B cell (primary cell): Measurements from ENCODE around the gene ASB4. TPM values are rescaled to one million over a fixed set of nuclear protein-coding genes. Genes with fewer than 3 reads are reported as not detected.

Source experiments
- ATAC-seq: fragments of 200-7000 bp; cut with Tn5 transposase; one replicate; pipeline ENCODE4 v1.10.0; 2021; ENCODE audit warnings: low read depth, mild to moderate bottlenecking, moderate number of reproducible peaks, moderate library complexity
- CTCF ChIA-PET: fragments of 350-600 bp; sonication (Branson Sonifier 250); formaldehyde crosslinking; loops from one replicate; lab custom pipeline; 2021; ENCODE audit warnings: antibody characterized with exemption, inconsistent platforms; lab: Charles Lee
- POLR2A ChIA-PET: fragments of 350-600 bp; sonication (Branson Sonifier 250); formaldehyde crosslinking; loops from one replicate; lab custom pipeline; 2021; ENCODE audit warnings: antibody characterized with exemption; lab: Charles Lee
- DNase-seq: peaks from one replicate; pipeline ENCODE4 v3.0.0; 2013
- H2AFZ ChIP-seq: 2 replicates; pipeline ENCODE4 v1.6.1; 2012; ENCODE audit warnings: mild to moderate bottlenecking, low read depth, low read length; ENCODE audit not compliant: insufficient read depth, poor library complexity, severe bottlenecking
- H3K27ac ChIP-seq, 2 donors: 1 replicate in 1 of 2; 2 replicates in 1 of 2; pipeline ENCODE4 v1.5.1; 2012 to 2013; ENCODE audit warnings: low read length in 2 of 2, mild to moderate bottlenecking in 2 of 2, moderate library complexity in 1 of 2
- H3K27me3 ChIP-seq, 4 experiments: fragments of 200-600 bp in 1 of 4; sonication (generic) in 1 of 4; replicated peaks in 1 of 4; 1 replicate in 2 of 4; 2 replicates in 2 of 4; pipeline versions ENCODE4 v1.6.1 to v1.7.0; 2013 to 2016; ENCODE audit warnings: low read length in 3 of 4, mild to moderate bottlenecking in 2 of 4, mixed read lengths in 1 of 4, moderate library complexity in 1 of 4; ENCODE audit not compliant: insufficient read depth in 4 of 4, control insufficient read depth in 3 of 4; ENCODE audit errors: control extremely low read depth in 1 of 4
- H3K36me3 ChIP-seq, 2 experiments: replicated peaks in 1 of 2; 1 replicate in 1 of 2; 2 replicates in 1 of 2; pipeline versions ENCODE4 v1.6.1 to v1.7.1; 2013; ENCODE audit warnings: low read length in 1 of 2; ENCODE audit not compliant: insufficient read depth in 2 of 2, control insufficient read depth in 1 of 2; ENCODE audit errors: control extremely low read depth in 1 of 2, extremely low read depth in 1 of 2
- H3K4me1 ChIP-seq, 2 donors: fragments of 200-600 bp in 1 of 2; sonication (generic) in 1 of 2; 1 replicate in 1 of 2; 2 replicates in 1 of 2; pipeline versions ENCODE4 v1.5.1 to v1.6.1; 2013 to 2017; ENCODE audit warnings: low read length in 2 of 2; ENCODE audit not compliant: control insufficient read depth in 2 of 2, insufficient read depth in 2 of 2
- H3K4me2 ChIP-seq: replicated peaks from 2 replicates; pipeline ENCODE3; 2012; ENCODE audit warnings: mild to moderate bottlenecking, low read depth, low read length; ENCODE audit not compliant: poor library complexity, severe bottlenecking
- H3K4me3 ChIP-seq, 5 experiments: fragments of 200-600 bp in 1 of 5; sonication (generic) in 1 of 5; 1 replicate in 3 of 5; 2 replicates in 2 of 5; pipeline versions ENCODE4 v1.5.1 to v1.7.0; 2011 to 2016; ENCODE audit warnings: low read length in 4 of 5, mild to moderate bottlenecking in 4 of 5, low read depth in 2 of 5, control low read depth in 1 of 5, moderate library complexity in 1 of 5; ENCODE audit not compliant: insufficient read depth in 1 of 5; ENCODE audit errors: control extremely low read depth in 1 of 5, extremely low read depth in 1 of 5
- H3K79me2 ChIP-seq: fragments of 200-600 bp; sonication (generic); one replicate; pipeline ENCODE4 v1.6.0; 2016; ENCODE audit warnings: low read length; ENCODE audit not compliant: control insufficient read depth, insufficient read depth
- H3K9ac ChIP-seq: fragments of 200-600 bp; sonication (generic); 2 replicates; pipeline ENCODE4 v1.6.1; 2017; ENCODE audit warnings: mild to moderate bottlenecking, low read length, moderate library complexity
- H3K9me3 ChIP-seq, 3 donors: one replicate each; pipeline versions ENCODE4 v1.6.1 to v1.7.1; 2013; ENCODE audit warnings: low read length in 2 of 3; ENCODE audit not compliant: control insufficient read depth in 2 of 3, insufficient read depth in 1 of 3; ENCODE audit errors: control extremely low read depth in 1 of 3
- H4K20me1 ChIP-seq: 2 replicates; pipeline ENCODE4 v1.6.0; 2012; ENCODE audit warnings: mild to moderate bottlenecking, low read length; ENCODE audit not compliant: insufficient read depth, control insufficient read depth, poor library complexity, severe bottlenecking
- H3K27ac Mint-ChIP-seq: one replicate; pipeline ENCODE4 v1.8.0; 2021; ENCODE audit warnings: mixed read lengths
- H3K27me3 Mint-ChIP-seq: one replicate; pipeline ENCODE4 v1.8.0; 2021; ENCODE audit warnings: mixed read lengths
- H3K4me1 Mint-ChIP-seq: one replicate; pipeline ENCODE4 v1.8.0; 2021; ENCODE audit warnings: mixed read lengths
- H3K4me3 Mint-ChIP-seq: one replicate; pipeline ENCODE4 v1.8.0; 2021; ENCODE audit warnings: mixed read lengths
- H3K9me3 Mint-ChIP-seq: one replicate; pipeline ENCODE4 v1.8.0; 2022; ENCODE audit warnings: mixed read lengths; ENCODE audit not compliant: insufficient read depth
- EZH2 ChIP-seq: IDR thresholded peaks from 2 replicates; pipeline ENCODE4 v1.6.1; 2012; ENCODE audit warnings: borderline replicate concordance, low read depth, mild to moderate bottlenecking, moderate library complexity, low read length; ENCODE audit not compliant: insufficient read depth, poor library complexity, severe bottlenecking
- WGBS: methylation state at CpG from one replicate; pipeline ENCODE4 v1.1.5; 2013; ENCODE audit warnings: missing lambda C conversion rate; ENCODE audit not compliant: insufficient coverage; 5-methylcytosine and 5-hydroxymethylcytosine counted together
- intact Hi-C: fragments of 100-400 bp; cut with micrococcal nuclease; formaldehyde crosslinking; loops from one replicate; pipeline ENCODE4 v1.10.0; 2022
- polyA plus RNA-seq: library from polyadenylated mRNA; depleted of rRNA; stranded (reverse); fragments of >200 nt; gene quantifications from 2 replicates; pipeline ENCODE4 v1.2.3, GENCODE V29; 2012
- total RNA-seq, 2 donors: library from RNA; stranded (reverse); fragments of 120-200 nt in 1 of 2; gene quantifications; 1 replicate in 1 of 2; 2 replicates in 1 of 2; pipeline versions ENCODE4 v1.2.3 to v1.2.4, GENCODE V29; 2013 to 2022
- TF ChIP-seq, protein P1 (sequence below): fragments of 200-600 bp; IDR thresholded peaks from one replicate; pipeline ENCODE4 v1.8.0; 2022; ENCODE audit warnings: antibody characterized with exemption, mild to moderate bottlenecking

ASB4 gene
- total and polyA plus RNA-seq, 2 donors (not counting 1 experiment from before 2014, with no cell fraction given), result not detected

GRCh38 chr7:95508780-95509179 is 23.0 kb downstream of the ASB4 start:
- Histone ChIP-seq H3K27me3 (peaks cover 0 to 6% (median 0%) of the 10 kb centered on the region in 4 experiments), H3K4me1 (peaks cover 5% of the 10 kb centered on the region in 2 donors), H3K27ac (no peak overlapping the region), H3K9me3 (no peaks in the 10 kb centered on the region), H3K9ac (no peak overlapping the region), H3K4me2 (no peak overlapping the region), H2AFZ (no peak overlapping the region), H4K20me1 (no peaks in the 10 kb centered on the region), H3K36me3 (no peaks in the 10 kb centered on the region), H3K79me2 (no peaks in the 10 kb centered on the region), H3K4me3 (no peak overlapping the region)
- Mint-ChIP-seq H3K4me1 (peaks cover 4% of the 10 kb centered on the region), H3K27ac (no peak overlapping the region), H3K9me3 (no peaks in the 10 kb centered on the region), H3K4me3 (no peak overlapping the region), H3K27me3 (peaks cover 4% of the 10 kb centered on the region)
- intact Hi-C loops, result no loop called here
- CTCF ChIA-PET, result interaction anchor here (0.7 to 12.9 kb wide), 7 partner anchors 9 to 182 kb away, joined by 3 to 695 read pairs (median 35); no protein-coding TSS in a partner anchor
- DNase-seq (no peak), ATAC-seq (no peak)
- 78% methylated on average over 2 of the region's 2 CpGs for WGBS
- POLR2A ChIA-PET, result no interaction called here
- no peak for TF ChIP-seq EZH2
- TF ChIP-seq, protein P1, sequence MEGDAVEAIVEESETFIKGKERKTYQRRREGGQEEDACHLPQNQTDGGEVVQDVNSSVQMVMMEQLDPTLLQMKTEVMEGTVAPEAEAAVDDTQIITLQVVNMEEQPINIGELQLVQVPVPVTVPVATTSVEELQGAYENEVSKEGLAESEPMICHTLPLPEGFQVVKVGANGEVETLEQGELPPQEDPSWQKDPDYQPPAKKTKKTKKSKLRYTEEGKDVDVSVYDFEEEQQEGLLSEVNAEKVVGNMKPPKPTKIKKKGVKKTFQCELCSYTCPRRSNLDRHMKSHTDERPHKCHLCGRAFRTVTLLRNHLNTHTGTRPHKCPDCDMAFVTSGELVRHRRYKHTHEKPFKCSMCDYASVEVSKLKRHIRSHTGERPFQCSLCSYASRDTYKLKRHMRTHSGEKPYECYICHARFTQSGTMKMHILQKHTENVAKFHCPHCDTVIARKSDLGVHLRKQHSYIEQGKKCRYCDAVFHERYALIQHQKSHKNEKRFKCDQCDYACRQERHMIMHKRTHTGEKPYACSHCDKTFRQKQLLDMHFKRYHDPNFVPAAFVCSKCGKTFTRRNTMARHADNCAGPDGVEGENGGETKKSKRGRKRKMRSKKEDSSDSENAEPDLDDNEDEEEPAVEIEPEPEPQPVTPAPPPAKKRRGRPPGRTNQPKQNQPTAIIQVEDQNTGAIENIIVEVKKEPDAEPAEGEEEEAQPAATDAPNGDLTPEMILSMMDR, result no peak

GRCh38 chr7:95509199-95509598 is 23.5 kb downstream of the ASB4 start:
- ATAC-seq (no peak), DNase-seq (no peak)
- no peaks in the 10 kb centered on the region for H3K9me3 ChIP-seq
- intact Hi-C loops, result no loop called here
- peaks cover 0 to 6% (median 0%) of the 10 kb centered on the region in 4 experiments for H3K27me3 ChIP-seq
- no peaks in the 10 kb centered on the region for H3K79me2 ChIP-seq
- H3K9me3 Mint-ChIP-seq, result no peaks in the 10 kb centered on the region
- H3K4me3 ChIP-seq, result no peak overlapping the region
- H3K27ac ChIP-seq, result no peak overlapping the region
- peaks cover 4% of the 10 kb centered on the region for H3K27me3 Mint-ChIP-seq
- peaks cover 5% of the 10 kb centered on the region in 2 donors for H3K4me1 ChIP-seq
- H3K4me2 ChIP-seq, result no peak overlapping the region
- H3K4me3 Mint-ChIP-seq, result no peak overlapping the region
- ChIA-PET CTCF (interaction anchor here (0.7 to 12.9 kb wide), 8 partner anchors 10 to 181 kb away, joined by 3 to 695 read pairs (median 20); no protein-coding TSS in a partner anchor), POLR2A (no interaction called here)
- no CpG with 5 or more reads among the region's 5 CpGs for WGBS
- no peaks in the 10 kb centered on the region for H3K36me3 ChIP-seq
- H2AFZ ChIP-seq, result no peak overlapping the region
- H3K4me1 Mint-ChIP-seq, result peaks cover 4% of the 10 kb centered on the region
- H4K20me1 ChIP-seq, result no peaks in the 10 kb centered on the region
- TF ChIP-seq EZH2, result no peak
- TF ChIP-seq, protein P1, result no peak
- no peak overlapping the region for H3K27ac Mint-ChIP-seq
- no peak overlapping the region for H3K9ac ChIP-seq
